Common myeloid progenitor, CD34-positive (primary cell): Measurements from ENCODE around the gene ADRM1.

ENCODE experiments used
- CTCF ChIA-PET: fragments of 350-600 bp; sonication (Branson Sonifier 250); formaldehyde crosslinking; loops from one replicate; lab custom pipeline; 2021; ENCODE audit warnings: antibody characterized with exemption; lab: Charles Lee
- POLR2A ChIA-PET: fragments of 350-600 bp; sonication (Branson Sonifier 250); formaldehyde crosslinking; loops from one replicate; lab custom pipeline; 2021; ENCODE audit warnings: antibody characterized with exemption; lab: Charles Lee
- DNase-seq, 3 donors: peaks; one replicate each; pipeline versions ENCODE4 v3.0.0 to v3.0.0-alpha.2; 2013
- H3K27ac ChIP-seq, 2 experiments: 1 replicate in 1 of 2; 2 replicates in 1 of 2; pipeline ENCODE4 v1.7.0; 2013; ENCODE audit warnings: inconsistent platforms in 2 of 2, low read length in 2 of 2, mild to moderate bottlenecking in 2 of 2, low read depth in 1 of 2, moderate library complexity in 1 of 2; ENCODE audit not compliant: severe bottlenecking in 2 of 2, insufficient read depth in 1 of 2, poor library complexity in 1 of 2
- H3K27me3 ChIP-seq, 5 experiments: replicated peaks in 2 of 5; 1 replicate in 3 of 5; 2 replicates in 2 of 5; pipeline versions ENCODE4 v1.6.1 to v1.7.0; 2013; ENCODE audit warnings: low read length in 4 of 5, mild to moderate bottlenecking in 2 of 5, moderate library complexity in 2 of 5, inconsistent platforms in 1 of 5; ENCODE audit not compliant: insufficient read depth in 5 of 5, control insufficient read depth in 4 of 5
- H3K36me3 ChIP-seq, 4 experiments: 1 replicate in 2 of 4; 2 replicates in 2 of 4; pipeline versions ENCODE4 v1.6.1 to v1.7.0; 2013; ENCODE audit warnings: low read length in 3 of 4, control low read depth in 1 of 4, mild to moderate bottlenecking in 1 of 4; ENCODE audit not compliant: control insufficient read depth in 4 of 4, insufficient read depth in 4 of 4
- H3K4me1 ChIP-seq, 4 experiments: 1 replicate in 3 of 4; 2 replicates in 1 of 4; pipeline versions ENCODE4 v1.6.1 to v1.7.1; 2013; ENCODE audit warnings: low read length in 3 of 4, mild to moderate bottlenecking in 3 of 4, control low read depth in 1 of 4, inconsistent platforms in 1 of 4, moderate library complexity in 1 of 4; ENCODE audit not compliant: control insufficient read depth in 4 of 4, insufficient read depth in 4 of 4; ENCODE audit errors: control extremely low read depth in 1 of 4
- H3K4me3 ChIP-seq, 7 experiments: 1 replicate in 4 of 7; 2 replicates in 3 of 7; pipeline versions ENCODE4 v1.5.1 to v1.7.0; 2013; ENCODE audit warnings: mild to moderate bottlenecking in 7 of 7, low read length in 6 of 7, moderate library complexity in 6 of 7, inconsistent platforms in 2 of 7, low read depth in 2 of 7, control low read depth in 1 of 7; ENCODE audit not compliant: insufficient read depth in 4 of 7, control insufficient read depth in 1 of 7; ENCODE audit errors: extremely low read depth in 1 of 7
- H3K9me3 ChIP-seq, 5 experiments: 1 replicate in 4 of 5; 2 replicates in 1 of 5; pipeline versions ENCODE4 v1.6.1 to v1.7.1; 2013; ENCODE audit warnings: low read length in 4 of 5, mild to moderate bottlenecking in 2 of 5, inconsistent platforms in 1 of 5, low read depth in 1 of 5, moderate library complexity in 1 of 5; ENCODE audit not compliant: control insufficient read depth in 4 of 5, insufficient read depth in 2 of 5; ENCODE audit errors: control extremely low read depth in 1 of 5
- WGBS: methylation state at CpG from one replicate; pipeline ENCODE4 v1.1.5; 2013; ENCODE audit not compliant: insufficient coverage; 5-methylcytosine and 5-hydroxymethylcytosine counted together

The ADRM1 gene

DNA sequence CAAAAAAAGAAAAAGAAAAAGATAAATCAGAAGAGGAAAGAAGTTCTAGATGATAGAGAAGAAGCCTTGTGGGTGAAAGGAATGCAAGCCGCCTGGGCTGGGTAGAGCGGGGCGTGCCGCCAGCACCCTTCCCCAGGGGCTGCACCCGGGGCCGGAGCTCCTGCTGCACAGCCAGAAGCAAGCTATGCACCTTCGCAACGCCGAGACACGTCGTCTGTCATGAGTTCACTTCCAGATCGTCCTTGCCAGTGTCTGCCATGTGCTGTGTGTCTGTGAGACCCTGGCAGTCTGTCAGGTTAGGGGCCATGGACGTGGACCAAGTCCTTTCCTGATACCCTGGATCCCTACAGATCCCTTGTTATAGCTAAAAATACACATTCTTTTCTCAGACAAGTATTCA is 25.5 kb upstream of the ADRM1 start:
- H3K36me3 ChIP-seq: peaks cover 23 to 73% (median 49%) of the 10 kb centered on the region in 4 experiments
- CTCF ChIA-PET: no interaction called here
- POLR2A ChIA-PET: no interaction called here
- H3K27me3 ChIP-seq: no peaks in the 10 kb centered on the region
- no peaks in the 10 kb centered on the region for H3K4me1 ChIP-seq
- no peak overlapping the region for H3K4me3 ChIP-seq
- 86% methylated on average over 13 of the region's 13 CpGs for WGBS
- no peaks in the 10 kb centered on the region for H3K9me3 ChIP-seq
- H3K27ac ChIP-seq: no peak overlapping the region
- DNase-seq: no peak

DNA sequence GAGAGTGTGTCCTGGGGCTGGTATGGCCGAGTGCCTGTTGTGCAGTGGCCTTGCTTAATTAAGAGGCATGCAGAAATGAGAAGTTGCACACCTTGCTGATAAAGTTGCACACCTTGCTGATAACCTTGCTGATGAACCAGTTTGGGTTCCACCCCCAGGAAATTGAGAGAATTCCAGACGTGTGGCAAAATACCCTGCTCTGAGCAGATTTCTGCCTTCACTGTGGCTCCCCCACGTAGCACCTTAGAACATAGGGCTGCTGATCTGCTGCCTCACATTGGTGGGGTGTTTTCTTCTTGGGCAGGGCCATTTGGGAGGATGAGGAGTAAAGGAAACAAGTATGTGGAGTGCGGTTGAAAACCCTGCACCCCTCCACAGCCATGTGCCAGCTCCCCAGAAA is 22.5 kb upstream of the ADRM1 start:
- Histone ChIP-seq H3K36me3 (peaks cover 16 to 76% (median 48%) of the 10 kb centered on the region in 4 experiments), H3K27ac (no peak overlapping the region), H3K9me3 (no peaks in the 10 kb centered on the region), H3K4me3 (no peak overlapping the region), H3K27me3 (no peaks in the 10 kb centered on the region), H3K4me1 (no peaks in the 10 kb centered on the region)
- no peak for DNase-seq
- ChIA-PET POLR2A (no interaction called here), CTCF (no interaction called here)
- 100% methylated on average over 3 of the region's 4 CpGs for WGBS

DNA sequence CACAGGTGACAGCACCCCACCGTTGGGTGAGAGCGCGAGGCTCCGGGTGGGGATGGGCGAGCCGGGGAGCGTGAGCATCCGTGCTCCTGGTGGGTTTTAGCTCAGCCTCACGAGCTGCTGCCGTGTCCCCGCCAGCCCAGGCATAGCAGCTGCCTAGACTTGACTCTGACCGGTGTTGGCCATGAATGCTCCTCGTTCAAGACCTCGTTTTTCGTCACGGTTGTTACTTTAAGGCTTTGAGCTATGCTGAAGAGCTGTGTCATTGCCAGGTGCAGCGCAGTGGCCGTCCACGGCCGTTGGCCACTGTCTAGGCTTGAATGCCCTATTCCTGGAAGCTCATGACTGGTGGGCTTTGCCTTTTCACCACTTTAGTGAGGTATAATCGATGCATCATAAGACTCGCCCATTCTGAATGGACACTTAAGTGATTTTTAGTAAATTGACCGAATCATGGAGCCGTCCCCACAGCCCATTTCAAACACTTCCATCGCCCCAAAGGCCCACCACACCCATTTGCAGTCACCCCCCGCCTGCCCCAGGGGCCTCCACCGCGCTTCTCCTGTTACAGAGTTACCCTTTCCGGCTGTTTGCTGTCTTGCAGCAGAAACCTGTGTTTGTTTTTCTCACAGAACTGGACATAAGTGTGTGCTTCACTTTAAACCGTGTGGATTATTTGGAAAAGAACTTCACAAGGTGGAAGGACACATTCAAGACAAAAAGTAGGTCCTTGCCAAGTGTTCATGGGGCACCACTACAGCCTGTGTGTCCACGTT is 21.4 kb upstream of the ADRM1 start:
- WGBS: 97% methylated on average over 28 of the region's 31 CpGs
- Histone ChIP-seq H3K9me3 (no peaks in the 10 kb centered on the region), H3K4me3 (no peak overlapping the region), H3K27ac (no peak overlapping the region), H3K4me1 (no peaks in the 10 kb centered on the region), H3K27me3 (no peaks in the 10 kb centered on the region), H3K36me3 (peaks cover 16 to 78% (median 48%) of the 10 kb centered on the region in 4 experiments)
- ChIA-PET POLR2A (no interaction called here), CTCF (no interaction called here)
- no peak for DNase-seq

DNA sequence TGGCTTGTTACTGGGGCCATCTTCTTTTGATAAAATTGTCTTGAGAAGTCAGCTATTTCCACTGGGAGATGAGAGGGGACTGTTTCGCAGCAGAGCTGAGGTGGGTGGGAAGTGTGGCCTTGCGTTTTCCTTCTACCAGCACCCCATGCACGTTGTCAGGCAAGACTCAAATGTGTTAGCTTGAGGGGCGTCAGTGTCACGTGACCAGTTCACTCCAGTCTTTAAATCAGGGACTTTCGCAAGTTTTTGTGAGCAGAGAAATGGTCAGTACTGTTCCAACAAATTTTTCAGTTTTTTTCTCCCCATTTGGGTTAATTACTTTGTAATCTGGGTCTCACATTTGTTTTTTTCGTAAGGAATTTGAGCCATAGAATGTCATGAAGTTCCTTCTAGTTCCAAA is 20.7 kb upstream of the ADRM1 start:
- H3K4me3 ChIP-seq: no peak overlapping the region
- no peaks in the 10 kb centered on the region for H3K9me3 ChIP-seq
- H3K36me3 ChIP-seq: peaks cover 16 to 81% (median 52%) of the 10 kb centered on the region in 4 experiments
- H3K27me3 ChIP-seq: no peaks in the 10 kb centered on the region
- ChIA-PET POLR2A (no interaction called here), CTCF (no interaction called here)
- no peak overlapping the region for H3K27ac ChIP-seq
- WGBS: 100% methylated on average over 7 of the region's 7 CpGs
- H3K4me1 ChIP-seq: no peaks in the 10 kb centered on the region
- DNase-seq: no peak

DNA sequence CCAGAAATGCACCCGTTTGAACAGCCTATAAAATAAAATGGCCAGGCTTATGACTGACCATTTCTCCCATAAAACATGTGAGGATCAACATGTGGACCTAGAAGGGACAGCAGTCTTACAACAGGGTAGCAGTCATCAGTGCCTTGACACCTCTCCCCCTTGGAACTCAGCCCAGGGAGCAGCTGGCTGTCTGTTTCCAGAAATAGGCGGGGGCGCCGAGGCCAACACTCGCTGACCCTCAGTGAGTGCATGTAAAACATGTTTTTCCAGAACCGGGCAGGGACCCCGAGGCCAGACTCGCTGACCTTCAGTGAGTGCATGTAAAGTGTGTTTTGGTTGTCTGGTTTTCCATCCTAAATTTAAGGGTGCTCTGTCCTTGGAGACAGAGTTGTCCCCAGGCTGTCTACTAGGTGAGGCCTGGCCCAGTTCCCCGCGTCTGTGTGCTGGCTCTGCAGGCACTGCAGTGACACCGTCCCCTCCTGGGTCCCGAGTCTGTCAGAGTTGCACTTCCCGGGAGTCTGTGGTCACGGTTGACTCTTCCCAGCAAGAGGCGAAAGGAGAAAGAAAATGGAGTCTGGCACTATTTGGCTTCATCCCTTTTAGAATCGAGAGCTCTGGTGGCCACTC is 19.8 kb upstream of the ADRM1 start:
- H3K27ac ChIP-seq: no peak overlapping the region
- no peaks in the 10 kb centered on the region for H3K9me3 ChIP-seq
- H3K27me3 ChIP-seq: no peaks in the 10 kb centered on the region
- ChIA-PET CTCF (no interaction called here), POLR2A (no interaction called here)
- H3K4me3 ChIP-seq: no peak overlapping the region
- WGBS: 97% methylated on average over 9 of the region's 16 CpGs
- peaks cover 16 to 78% (median 54%) of the 10 kb centered on the region in 4 experiments for H3K36me3 ChIP-seq
- DNase-seq: no peak
- H3K4me1 ChIP-seq: no peaks in the 10 kb centered on the region

DNA sequence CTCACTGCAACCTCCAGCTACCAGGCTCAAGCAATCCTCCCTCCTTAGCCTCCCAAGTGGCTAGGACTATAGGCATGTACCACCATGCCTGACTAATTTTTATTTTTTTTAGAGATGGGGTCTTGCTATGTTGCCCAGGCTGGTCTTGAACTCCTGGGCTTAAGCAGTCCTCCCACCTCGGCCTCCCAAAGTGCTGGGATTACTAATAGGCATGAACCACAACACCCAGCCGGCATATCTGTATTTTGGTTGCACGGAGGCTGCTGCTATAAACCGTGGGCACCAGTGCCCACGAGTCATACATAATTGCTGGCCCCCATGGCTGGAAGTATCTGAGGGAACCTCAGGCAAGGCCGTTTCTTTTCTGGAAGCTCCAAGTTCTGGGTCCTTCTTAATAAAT is 18.3 kb upstream of the ADRM1 start:
- CTCF ChIA-PET: interaction anchor here (0.7 kb wide), 1 partner anchor 16 kb away, joined by 3 read pairs; no protein-coding TSS in a partner anchor
- no peaks in the 10 kb centered on the region for H3K9me3 ChIP-seq
- no peaks in the 10 kb centered on the region for H3K4me1 ChIP-seq
- H3K36me3 ChIP-seq: peaks cover 12 to 78% (median 57%) of the 10 kb centered on the region in 4 experiments
- no peaks in the 10 kb centered on the region for H3K27me3 ChIP-seq
- no peak overlapping the region for H3K4me3 ChIP-seq
- WGBS: 93% methylated on average over 6 of the region's 6 CpGs
- POLR2A ChIA-PET: no interaction called here
- no peak overlapping the region for H3K27ac ChIP-seq
- no peak for DNase-seq

DNA sequence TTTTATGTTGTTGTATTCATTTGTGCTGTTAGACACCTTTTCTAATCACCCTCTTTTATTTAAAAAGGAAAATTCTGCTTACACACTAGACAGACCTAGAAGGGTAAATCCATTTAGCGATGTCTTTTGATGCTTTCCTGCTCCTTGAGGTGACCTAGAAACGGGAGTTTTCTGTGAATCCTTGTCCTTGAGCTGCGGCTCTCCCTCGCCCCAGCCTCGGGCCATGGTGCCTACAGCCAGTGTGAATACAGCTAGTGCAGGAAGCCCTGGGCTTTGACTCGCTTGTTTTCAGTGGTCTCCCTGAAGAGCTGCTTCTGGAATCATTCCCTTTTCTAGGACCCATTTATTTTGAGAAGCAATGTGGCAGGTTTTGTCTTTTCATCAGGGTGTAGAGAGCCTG is 17.6 kb upstream of the ADRM1 start:
- no peaks in the 10 kb centered on the region for H3K4me1 ChIP-seq
- no peaks in the 10 kb centered on the region for H3K27me3 ChIP-seq
- peaks cover 12 to 76% (median 52%) of the 10 kb centered on the region in 4 experiments for H3K36me3 ChIP-seq
- POLR2A ChIA-PET: no interaction called here
- no peak overlapping the region for H3K27ac ChIP-seq
- no peak overlapping the region for H3K4me3 ChIP-seq
- no peak for DNase-seq
- 95% methylated on average over 6 of the region's 6 CpGs for WGBS
- CTCF ChIA-PET: interaction anchor here (0.7 kb wide), 1 partner anchor 16 kb away, joined by 3 read pairs; no protein-coding TSS in a partner anchor
- no peaks in the 10 kb centered on the region for H3K9me3 ChIP-seq
